ENCODE results near the gene NR2E1. TPM values are rescaled to one million over a fixed set of nuclear protein-coding genes. Genes with fewer than 3 reads are reported as not detected.

Gene NR2E1
- total and polyA plus RNA-seq, 2 of the 13 experiments (the other 11 are each of a cell fraction or from before 2014, with no cell fraction given), result not detected

DNA sequence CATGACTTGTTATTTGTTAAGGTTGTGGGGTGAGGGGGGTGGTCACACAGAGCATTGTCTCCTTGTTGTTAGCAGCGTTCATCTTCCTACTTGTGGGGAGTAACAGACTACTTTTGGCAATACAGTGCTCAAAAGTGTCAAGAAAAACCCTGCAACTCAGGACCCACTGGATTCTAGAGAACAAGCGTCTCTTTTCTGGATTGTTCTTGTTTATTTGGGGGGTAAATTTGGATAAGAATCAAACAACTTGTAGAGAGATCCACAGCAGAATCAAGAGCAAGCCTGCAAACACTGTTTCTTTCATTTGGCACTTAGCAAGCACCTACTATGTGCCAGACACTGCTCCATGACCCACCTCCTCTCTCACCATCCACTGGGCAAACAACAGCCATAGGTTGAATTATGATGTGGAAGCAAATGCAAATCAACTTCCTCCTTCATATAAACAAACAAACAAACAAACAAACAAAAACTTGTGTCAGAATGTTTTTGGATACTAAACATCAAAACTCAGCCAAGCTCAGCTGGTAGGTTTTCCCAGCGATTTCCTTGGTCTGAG is 4.0 kb upstream of the NR2E1 start:
- Histone ChIP-seq H3K4me3 (replicated peaks in 1 of 3; ENCODE audit: insufficient read depth in 1 of 3, low read depth in 2 of 3, low read length in 3 of 3) (no peak overlapping the region), H4K20me1 (ENCODE audit: insufficient read depth, low read length) (no peaks in the 10 kb centered on the region; the same call in 1 of the 2 replicates), H3K4me1 (ENCODE audit: insufficient read depth, low read length) (peaks cover 15% of the 10 kb centered on the region), H2AFZ (ENCODE audit: low read length) (no peak overlapping the region), H3K79me2 (ENCODE audit: insufficient read depth, low read length) (no peaks in the 10 kb centered on the region), H3K9me3 (ENCODE audit: low read length) (no peaks in the 10 kb centered on the region), H3K4me2 (ENCODE audit: low read depth, low read length) (no peak overlapping the region), H3K36me3 (replicated peaks in 1 of 2; ENCODE audit: control insufficient read depth in 1 of 2, insufficient read depth in 2 of 2, low read length in 2 of 2) (no peaks in the 10 kb centered on the region), H3K9ac (ENCODE audit: insufficient read depth, low read depth, low read length) (no peak overlapping the region), H3K27ac (ENCODE audit: extremely low read length, insufficient read depth, low read length) (no peak overlapping the region), H3K27me3 (ENCODE audit: control insufficient read depth in 1 of 2, insufficient read depth in 2 of 2, low read length in 2 of 2) (peaks cover 11 to 88% of the 10 kb centered on the region in 2 experiments)
- no peak for DNase-seq (ENCODE audit: low spot score)
- ChIA-PET POLR2A (no interaction called here), CTCF (ENCODE audit: low intra/inter-chr PET ratio, low total read pairs) (no interaction called here)
- TF ChIP-seq, protein P1, sequence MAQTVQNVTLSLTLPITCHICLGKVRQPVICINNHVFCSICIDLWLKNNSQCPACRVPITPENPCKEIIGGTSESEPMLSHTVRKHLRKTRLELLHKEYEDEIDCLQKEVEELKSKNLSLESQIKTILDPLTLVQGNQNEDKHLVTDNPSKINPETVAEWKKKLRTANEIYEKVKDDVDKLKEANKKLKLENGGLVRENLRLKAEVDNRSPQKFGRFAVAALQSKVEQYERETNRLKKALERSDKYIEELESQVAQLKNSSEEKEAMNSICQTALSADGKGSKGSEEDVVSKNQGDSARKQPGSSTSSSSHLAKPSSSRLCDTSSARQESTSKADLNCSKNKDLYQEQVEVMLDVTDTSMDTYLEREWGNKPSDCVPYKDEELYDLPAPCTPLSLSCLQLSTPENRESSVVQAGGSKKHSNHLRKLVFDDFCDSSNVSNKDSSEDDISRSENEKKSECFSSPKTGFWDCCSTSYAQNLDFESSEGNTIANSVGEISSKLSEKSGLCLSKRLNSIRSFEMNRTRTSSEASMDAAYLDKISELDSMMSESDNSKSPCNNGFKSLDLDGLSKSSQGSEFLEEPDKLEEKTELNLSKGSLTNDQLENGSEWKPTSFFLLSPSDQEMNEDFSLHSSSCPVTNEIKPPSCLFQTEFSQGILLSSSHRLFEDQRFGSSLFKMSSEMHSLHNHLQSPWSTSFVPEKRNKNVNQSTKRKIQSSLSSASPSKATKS (CRISPR knock-in tag; IDR thresholded peaks at IDR 0.05), result no peak
- TF ChIP-seq, protein P2, sequence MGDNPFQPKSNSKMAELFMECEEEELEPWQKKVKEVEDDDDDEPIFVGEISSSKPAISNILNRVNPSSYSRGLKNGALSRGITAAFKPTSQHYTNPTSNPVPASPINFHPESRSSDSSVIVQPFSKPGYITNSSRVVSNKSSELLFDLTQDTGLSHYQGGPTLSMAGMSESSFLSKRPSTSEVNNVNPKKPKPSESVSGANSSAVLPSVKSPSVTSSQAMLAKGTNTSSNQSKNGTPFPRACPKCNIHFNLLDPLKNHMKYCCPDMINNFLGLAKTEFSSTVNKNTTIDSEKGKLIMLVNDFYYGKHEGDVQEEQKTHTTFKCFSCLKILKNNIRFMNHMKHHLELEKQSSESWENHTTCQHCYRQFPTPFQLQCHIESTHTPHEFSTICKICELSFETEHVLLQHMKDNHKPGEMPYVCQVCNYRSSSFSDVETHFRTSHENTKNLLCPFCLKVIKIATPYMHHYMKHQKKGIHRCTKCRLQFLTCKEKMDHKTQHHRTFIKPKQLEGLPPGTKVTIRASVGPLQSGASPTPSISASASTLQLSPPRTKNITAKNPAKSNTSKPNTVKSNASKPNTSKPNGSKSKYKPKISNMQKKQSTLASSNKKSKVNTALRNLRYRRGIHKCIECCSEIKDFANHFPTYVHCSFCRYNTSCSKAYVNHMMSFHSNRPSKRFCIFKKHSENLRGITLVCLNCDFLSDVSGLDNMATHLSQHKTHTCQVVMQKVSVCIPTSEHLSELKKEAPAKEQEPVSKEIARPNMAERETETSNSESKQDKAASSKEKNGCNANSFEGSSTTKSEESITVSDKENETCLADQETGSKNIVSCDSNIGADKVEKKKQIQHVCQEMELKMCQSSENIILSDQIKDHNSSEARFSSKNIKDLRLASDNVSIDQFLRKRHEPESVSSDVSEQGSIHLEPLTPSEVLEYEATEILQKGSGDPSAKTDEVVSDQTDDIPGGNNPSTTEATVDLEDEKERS (CRISPR knock-in tag; IDR thresholded peaks at IDR 0.05), result no peak
- TF ChIP-seq ZKSCAN1 (IDR thresholded peaks at IDR 0.05; ENCODE audit: low read length), result peak; percentile 70; the same call in 1 of the 2 replicates
- TF ChIP-seq, protein P3, sequence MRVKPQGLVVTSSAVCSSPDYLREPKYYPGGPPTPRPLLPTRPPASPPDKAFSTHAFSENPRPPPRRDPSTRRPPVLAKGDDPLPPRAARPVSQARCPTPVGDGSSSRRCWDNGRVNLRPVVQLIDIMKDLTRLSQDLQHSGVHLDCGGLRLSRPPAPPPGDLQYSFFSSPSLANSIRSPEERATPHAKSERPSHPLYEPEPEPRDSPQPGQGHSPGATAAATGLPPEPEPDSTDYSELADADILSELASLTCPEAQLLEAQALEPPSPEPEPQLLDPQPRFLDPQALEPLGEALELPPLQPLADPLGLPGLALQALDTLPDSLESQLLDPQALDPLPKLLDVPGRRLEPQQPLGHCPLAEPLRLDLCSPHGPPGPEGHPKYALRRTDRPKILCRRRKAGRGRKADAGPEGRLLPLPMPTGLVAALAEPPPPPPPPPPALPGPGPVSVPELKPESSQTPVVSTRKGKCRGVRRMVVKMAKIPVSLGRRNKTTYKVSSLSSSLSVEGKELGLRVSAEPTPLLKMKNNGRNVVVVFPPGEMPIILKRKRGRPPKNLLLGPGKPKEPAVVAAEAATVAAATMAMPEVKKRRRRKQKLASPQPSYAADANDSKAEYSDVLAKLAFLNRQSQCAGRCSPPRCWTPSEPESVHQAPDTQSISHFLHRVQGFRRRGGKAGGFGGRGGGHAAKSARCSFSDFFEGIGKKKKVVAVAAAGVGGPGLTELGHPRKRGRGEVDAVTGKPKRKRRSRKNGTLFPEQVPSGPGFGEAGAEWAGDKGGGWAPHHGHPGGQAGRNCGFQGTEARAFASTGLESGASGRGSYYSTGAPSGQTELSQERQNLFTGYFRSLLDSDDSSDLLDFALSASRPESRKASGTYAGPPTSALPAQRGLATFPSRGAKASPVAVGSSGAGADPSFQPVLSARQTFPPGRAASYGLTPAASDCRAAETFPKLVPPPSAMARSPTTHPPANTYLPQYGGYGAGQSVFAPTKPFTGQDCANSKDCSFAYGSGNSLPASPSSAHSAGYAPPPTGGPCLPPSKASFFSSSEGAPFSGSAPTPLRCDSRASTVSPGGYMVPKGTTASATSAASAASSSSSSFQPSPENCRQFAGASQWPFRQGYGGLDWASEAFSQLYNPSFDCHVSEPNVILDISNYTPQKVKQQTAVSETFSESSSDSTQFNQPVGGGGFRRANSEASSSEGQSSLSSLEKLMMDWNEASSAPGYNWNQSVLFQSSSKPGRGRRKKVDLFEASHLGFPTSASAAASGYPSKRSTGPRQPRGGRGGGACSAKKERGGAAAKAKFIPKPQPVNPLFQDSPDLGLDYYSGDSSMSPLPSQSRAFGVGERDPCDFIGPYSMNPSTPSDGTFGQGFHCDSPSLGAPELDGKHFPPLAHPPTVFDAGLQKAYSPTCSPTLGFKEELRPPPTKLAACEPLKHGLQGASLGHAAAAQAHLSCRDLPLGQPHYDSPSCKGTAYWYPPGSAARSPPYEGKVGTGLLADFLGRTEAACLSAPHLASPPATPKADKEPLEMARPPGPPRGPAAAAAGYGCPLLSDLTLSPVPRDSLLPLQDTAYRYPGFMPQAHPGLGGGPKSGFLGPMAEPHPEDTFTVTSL (CRISPR knock-in tag; IDR thresholded peaks at IDR 0.05; ENCODE audit: borderline replicate concordance), result no peak
- no peak for TF ChIP-seq CHD4 (IDR thresholded peaks at IDR 0.05; ENCODE audit: borderline replicate concordance, low read length)
- no peak for TF ChIP-seq DMAP1 (CRISPR knock-in tag; IDR thresholded peaks at IDR 0.05)
- TF ChIP-seq ZNF317 (CRISPR knock-in tag; IDR thresholded peaks at IDR 0.05), result no peak
- in situ Hi-C loops (cut with HindIII; ENCODE audit: extremely low pct_ligation_motif_present, low pct_unique_long_range_greater_than_20kb) (no loop called here), intact Hi-C loops (cut with micrococcal nuclease; ENCODE audit: unreplicated experiment) (no loop called here)
- no peak for FAIRE-seq
- 0% methylated on average over 3 of the region's 3 CpGs for WGBS (ENCODE audit: low lambda C conversion rate)
- no peak for ATAC-seq
- BruUV-seq (replicated peaks), result no TSS peak
